ENCODE measurements around the gene DAPK2.

The DAPK2 gene

GRCh38 chr15:63940966-63941620 is 105.2 kb downstream of the DAPK2 start:
- no peak for DNase-seq

GRCh38 chr15:63939531-63940130 is 106.7 kb downstream of the DAPK2 start:
- DNase-seq: peak; percentile 15

- peak; percentile 35 for DNase-seq
Measured at GRCh38 chr15:63938486-63939061, 107.7 kb downstream of the DAPK2 start.

- DNase-seq: peak; percentile 51
Measured at GRCh38 chr15:63933522-63933921, 112.8 kb downstream of the DAPK2 start.

- no peak for DNase-seq
Measured at GRCh38 chr15:63931556-63931955, 114.7 kb downstream of the DAPK2 start.

GRCh38 chr15:63930034-63930433 is 116.3 kb downstream of the DAPK2 start:
- DNase-seq: no peak

GRCh38 chr15:63928185-63928842 is 118.0 kb downstream of the DAPK2 start:
- no peak for DNase-seq

- no peak for DNase-seq
Measured at GRCh38 chr15:63923993-63924950, 122.0 kb downstream of the DAPK2 start.

GRCh38 chr15:63922916-63923315 is 123.4 kb downstream of the DAPK2 start:
- DNase-seq: no peak

GRCh38 chr15:63922261-63922904 is 123.9 kb downstream of the DAPK2 start:
- DNase-seq: no peak

GRCh38 chr15:63920504-63921175 is 125.6 kb downstream of the DAPK2 start:
- no peak for DNase-seq

- no peak for DNase-seq
Measured at GRCh38 chr15:63918901-63919348, 127.4 kb downstream of the DAPK2 start.

- no peak for DNase-seq
Measured at GRCh38 chr15:63918317-63918672, 128.0 kb downstream of the DAPK2 start.

- DNase-seq: no peak
Measured at GRCh38 chr15:63917588-63918316, 128.5 kb downstream of the DAPK2 start.

GRCh38 chr15:63915873-63916771 is 130.2 kb downstream of the DAPK2 start:
- no peak for DNase-seq

GRCh38 chr15:63915209-63915872 is 130.9 kb downstream of the DAPK2 start:
- no peak for DNase-seq

GRCh38 chr15:63913786-63914315 is 132.4 kb downstream of the DAPK2 start:
- no peak for DNase-seq

GRCh38 chr15:63913336-63913735 is 132.9 kb downstream of the DAPK2 start:
- DNase-seq: no peak

- DNase-seq: no peak
Measured at GRCh38 chr15:63912061-63912615, 134.1 kb downstream of the DAPK2 start.
